ENCODE measurements around the gene SLC11A2.
"Not testable (repeated sequence)": the region's sequence is repeated elsewhere in the genome, so short reads cannot be mapped to it uniquely, and the experiment has no call there.

DNA sequence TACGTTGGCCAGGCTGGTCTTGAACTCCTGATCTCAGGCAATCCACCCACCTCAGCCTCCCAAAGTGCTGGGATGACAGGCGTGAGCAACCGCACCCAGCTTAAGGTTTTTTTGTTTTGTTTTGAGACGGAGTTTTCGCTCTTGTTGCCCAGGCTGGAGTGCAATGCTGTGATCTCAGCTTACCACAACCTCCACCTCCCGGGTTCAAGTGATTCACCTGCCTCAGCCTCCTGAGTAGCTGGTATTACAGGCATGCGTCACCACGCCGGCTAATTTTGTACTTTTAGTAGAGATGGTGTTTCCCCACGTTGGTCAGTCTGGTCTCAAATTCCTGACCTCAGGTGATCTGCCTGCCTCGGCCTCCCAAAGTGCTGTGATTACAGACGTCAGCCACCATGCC is 95.7 kb downstream of the SLC11A2 start:
- TF ChIP-seq, protein P1, sequence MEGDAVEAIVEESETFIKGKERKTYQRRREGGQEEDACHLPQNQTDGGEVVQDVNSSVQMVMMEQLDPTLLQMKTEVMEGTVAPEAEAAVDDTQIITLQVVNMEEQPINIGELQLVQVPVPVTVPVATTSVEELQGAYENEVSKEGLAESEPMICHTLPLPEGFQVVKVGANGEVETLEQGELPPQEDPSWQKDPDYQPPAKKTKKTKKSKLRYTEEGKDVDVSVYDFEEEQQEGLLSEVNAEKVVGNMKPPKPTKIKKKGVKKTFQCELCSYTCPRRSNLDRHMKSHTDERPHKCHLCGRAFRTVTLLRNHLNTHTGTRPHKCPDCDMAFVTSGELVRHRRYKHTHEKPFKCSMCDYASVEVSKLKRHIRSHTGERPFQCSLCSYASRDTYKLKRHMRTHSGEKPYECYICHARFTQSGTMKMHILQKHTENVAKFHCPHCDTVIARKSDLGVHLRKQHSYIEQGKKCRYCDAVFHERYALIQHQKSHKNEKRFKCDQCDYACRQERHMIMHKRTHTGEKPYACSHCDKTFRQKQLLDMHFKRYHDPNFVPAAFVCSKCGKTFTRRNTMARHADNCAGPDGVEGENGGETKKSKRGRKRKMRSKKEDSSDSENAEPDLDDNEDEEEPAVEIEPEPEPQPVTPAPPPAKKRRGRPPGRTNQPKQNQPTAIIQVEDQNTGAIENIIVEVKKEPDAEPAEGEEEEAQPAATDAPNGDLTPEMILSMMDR (IDR thresholded peaks at IDR 0.05), result not testable (repeated sequence)
- TF ChIP-seq ZFX (IDR thresholded peaks at IDR 0.05; ENCODE audit: borderline replicate concordance), result not testable (repeated sequence)
